ENCODE results near the gene CDPF1. TPM values are rescaled to one million over a fixed set of nuclear protein-coding genes. Genes with fewer than 3 reads are reported as not detected.

The CDPF1 gene, protein sequence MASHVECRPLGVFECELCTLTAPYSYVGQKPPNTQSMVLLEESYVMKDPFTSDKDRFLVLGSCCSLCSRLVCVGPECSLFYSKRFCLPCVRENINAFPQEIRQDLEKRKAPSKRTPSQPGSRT
- total RNA-seq, result 10 to 100 TPM in 1 of 2 experiments, 1 to 10 TPM in 1; 9.5 to 11.2 TPM

DNA sequence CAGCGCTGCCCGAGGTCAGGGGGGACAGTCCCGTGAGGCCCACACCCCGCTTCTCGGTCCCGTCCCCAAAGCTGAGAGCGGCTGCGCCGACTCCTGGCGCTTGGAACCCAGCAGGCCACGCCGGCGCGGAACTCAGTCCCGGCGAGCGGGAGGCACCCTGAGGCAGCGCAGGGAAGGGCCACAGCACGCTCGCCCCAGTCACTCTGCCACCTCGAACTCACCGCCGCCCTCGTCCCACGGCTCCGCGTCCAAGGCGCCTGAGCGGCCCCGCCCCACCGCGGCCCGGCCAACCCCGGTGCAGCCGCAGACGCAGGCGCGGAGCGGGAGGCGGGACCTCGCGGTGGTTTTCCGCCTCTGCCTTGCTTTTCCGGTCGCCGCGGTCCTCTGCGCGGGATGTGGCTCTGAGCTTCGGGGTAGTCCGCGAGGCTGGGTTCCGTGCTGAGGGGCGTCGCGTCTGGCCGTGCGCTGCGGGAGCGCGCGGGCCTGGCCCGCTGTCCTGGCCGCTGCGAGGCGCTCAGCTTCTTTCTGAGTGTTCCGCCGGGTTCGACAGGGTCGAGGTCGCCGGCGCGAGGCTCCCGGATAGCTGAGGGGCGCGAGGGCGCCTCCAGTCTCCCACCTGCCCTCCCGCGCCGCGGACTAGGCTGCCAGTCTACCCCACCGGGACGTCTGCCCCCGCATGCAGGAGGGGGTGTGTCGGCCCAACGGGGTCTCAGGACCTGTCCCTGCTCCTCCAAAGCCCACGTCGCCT, at the start of gene CDPF1:
Gene CDPF1, minus strand, starts transcription at position 259 of the 748 bp plus-strand sequence. CDS start 2,009 bp downstream, outside the sequence.
- CTCF ChIA-PET, result interaction anchor here (0.8 to 1.0 kb wide), 2 partner anchors 11 to 46 kb away, joined by 3 read pairs; no protein-coding TSS in a partner anchor
- POLR2A ChIA-PET, result interaction anchor here (0.6 to 0.9 kb wide), 3 partner anchors 10 to 85 kb away, joined by 3 to 4 read pairs (median 3); partner anchors contain the start of gene TRMU

DNA sequence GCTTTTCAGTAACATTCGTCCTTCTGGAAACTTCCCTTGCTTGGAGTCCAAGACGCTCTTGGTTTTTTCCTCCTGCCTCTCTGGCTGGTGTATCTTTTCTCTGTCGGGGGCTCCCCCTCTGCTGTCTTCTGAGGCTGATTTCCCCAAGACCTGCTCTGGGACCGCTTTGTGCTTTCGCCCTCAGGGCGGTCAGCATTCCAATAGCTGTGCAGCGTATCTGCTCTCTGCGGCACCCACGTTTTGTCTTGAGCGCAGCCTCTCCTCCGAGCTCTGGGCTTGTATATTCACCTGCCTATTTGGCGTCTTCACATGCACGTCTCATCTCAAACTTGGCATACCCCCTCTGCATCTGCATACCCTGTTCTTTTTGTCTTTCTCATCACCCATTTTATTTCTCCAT, 49.0 kb upstream of the CDPF1 start:
- POLR2A ChIA-PET, result no interaction called here
- CTCF ChIA-PET, result interaction anchor here (0.8 kb wide), 1 partner anchor 182 kb away, joined by 5 read pairs; no protein-coding TSS in a partner anchor

DNA sequence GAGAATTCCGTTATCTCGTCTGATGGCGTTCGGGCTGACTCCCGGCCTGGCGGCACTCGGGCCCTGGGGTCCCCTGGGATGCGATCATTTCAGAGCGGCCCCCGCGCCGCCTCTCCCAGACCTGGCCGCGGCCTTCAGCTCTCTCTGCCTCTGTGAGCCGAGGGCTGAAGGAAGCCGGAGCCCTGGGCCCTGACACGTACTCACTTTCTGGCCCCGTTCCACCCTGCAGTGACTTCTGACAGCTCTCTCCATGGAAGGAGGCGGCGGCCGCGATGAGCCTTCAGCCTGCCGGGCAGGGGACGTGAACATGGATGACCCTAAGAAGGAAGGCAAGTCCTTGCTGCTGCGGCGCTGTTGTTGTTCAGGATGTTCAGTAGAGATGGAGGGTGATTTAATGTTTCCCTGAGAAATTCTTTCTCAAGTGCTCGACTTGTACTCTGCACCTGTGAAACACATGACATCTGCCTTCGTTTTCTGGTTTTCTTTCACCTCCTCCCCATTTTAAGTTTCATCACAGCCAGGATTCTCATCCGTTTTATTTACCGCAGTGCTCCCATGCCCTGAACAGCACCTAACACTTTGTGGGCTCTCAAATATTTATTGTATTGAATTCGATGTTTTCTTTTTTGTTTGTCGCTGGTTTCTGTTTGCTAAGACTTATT, 47.2 kb upstream of the CDPF1 start:
- POLR2A ChIA-PET, result interaction anchor here (0.9 to 1.2 kb wide), 2 partner anchors 131 to 180 kb away, joined by 3 read pairs; no protein-coding TSS in a partner anchor

DNA sequence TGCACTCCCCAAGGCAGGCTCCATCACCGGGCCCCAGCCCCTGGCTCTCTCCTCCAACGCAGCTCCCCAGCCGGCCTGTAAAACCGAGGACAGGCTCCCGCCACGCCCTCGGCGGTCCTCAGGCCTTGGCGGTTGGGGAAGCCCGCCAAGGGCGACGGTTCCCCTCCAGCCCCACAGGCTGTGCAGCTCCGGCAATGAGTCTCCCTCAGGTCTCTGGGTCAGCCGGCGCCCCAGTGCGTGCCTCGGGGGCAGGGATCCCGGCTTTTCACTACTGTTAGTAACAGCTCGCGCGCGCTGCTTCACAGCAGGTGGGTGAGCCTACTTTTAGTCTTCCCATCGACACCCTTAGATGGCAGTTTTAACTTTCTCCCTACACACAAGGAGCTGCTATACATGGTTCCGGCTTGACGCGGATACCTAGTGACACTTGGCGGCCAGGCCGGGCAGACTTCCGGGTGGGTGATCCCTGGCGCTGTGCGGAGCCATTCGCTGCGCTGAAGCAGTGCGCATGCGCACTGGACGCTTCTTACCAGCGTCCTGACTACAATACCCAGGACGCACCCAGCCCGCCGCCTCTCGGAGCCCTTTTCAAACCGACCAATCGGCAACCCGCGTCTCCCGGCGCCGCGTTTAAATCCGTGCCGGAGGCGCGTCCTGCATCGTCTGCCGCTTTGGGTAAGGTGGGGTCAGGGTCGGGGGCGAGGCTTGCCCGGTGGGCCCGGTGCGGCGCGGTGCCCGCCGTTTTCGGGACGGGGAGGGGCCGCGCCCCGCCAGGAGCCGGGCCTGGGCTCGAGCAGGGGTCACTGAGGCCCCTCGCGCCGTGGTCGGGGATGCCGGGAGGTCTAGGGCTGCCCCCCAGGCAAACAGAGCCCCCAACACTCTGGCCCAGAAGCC, 46.4 kb upstream of the CDPF1 start, which contains the start of gene GTSE1:
Gene GTSE1, plus strand, starts transcription at position 614 of the 894 bp plus-strand sequence. CDS start 531 bp downstream, outside the sequence.
- ChIA-PET CTCF (interaction anchor here (0.9 to 1.6 kb wide), 5 partner anchors 8 to 290 kb away, joined by 3 to 9 read pairs (median 4); partner anchors contain the start of gene CDPF1), POLR2A (interaction anchor here (0.6 to 2.4 kb wide), 10 partner anchors 10 to 179 kb away, joined by 3 to 8 read pairs (median 3); partner anchors contain the start of genes CDPF1 and TRMU)

More for the DNA sequence above, 47.2 kb upstream of the CDPF1 start:
- CTCF ChIA-PET, result no interaction called here

DNA sequence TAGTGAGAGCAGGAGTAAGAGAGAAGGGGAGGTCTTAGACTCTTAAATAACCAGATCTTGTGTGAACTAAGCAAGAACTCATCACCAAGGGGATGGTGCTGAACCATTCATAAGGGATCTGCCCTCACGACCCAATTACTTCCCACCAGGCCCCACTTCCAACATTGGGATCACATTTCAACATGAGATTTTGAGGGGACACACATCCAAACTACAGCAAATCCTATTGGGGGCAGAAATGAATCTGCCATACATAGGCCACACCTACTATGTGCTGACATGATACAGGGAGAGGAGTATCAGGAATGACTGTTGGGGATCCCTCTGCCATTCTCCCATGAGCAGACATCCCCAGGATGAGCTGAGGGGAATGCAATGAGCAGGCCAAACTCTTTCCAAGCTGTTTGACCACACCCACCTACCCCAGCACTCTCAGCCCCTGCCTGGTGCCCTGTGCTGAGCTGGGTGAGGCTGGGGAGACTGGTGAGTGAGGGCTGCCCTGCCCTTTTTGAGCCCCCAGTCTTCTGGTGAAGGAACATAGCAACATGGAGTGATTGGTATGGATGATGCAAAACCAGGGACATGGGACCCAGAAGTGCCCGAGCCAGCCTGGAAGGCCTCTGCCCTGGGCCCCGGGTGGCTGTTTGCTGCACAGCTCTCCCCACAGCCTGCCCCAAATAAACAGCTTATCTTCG, 45.3 kb upstream of the CDPF1 start:
- ChIA-PET POLR2A (interaction anchor here (0.6 to 2.4 kb wide), 4 partner anchors 9 to 46 kb away, joined by 3 to 8 read pairs (median 3); partner anchors contain the start of genes CDPF1 and TRMU), CTCF (interaction anchor here (0.9 to 1.6 kb wide), 5 partner anchors 9 to 289 kb away, joined by 3 to 9 read pairs (median 4); partner anchors contain the start of gene CDPF1)

DNA sequence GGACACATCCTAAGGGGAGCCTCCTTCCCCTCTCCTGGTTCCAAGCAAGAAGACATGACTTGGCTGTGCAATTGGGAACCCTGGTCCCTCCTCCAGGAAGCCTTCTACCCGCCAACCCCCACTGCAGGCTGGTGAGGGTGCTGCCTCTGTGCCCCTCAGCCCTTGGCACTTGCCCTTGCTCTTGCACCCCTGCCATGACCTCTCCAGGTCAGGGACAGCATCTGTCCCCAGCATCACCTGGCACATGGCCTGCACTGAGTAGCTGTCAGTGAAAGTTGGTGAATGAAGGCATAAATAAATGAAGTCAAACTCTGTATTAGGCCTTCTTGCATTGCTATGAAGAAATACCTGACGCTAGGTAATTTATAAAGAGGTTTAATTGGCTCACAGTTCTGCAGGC, 44.7 kb upstream of the CDPF1 start:
- ChIA-PET POLR2A (interaction anchor here (2.4 kb wide), 1 partner anchor 41 kb away, joined by 8 read pairs; the partner anchor contains the start of gene TRMU), CTCF (no interaction called here)

DNA sequence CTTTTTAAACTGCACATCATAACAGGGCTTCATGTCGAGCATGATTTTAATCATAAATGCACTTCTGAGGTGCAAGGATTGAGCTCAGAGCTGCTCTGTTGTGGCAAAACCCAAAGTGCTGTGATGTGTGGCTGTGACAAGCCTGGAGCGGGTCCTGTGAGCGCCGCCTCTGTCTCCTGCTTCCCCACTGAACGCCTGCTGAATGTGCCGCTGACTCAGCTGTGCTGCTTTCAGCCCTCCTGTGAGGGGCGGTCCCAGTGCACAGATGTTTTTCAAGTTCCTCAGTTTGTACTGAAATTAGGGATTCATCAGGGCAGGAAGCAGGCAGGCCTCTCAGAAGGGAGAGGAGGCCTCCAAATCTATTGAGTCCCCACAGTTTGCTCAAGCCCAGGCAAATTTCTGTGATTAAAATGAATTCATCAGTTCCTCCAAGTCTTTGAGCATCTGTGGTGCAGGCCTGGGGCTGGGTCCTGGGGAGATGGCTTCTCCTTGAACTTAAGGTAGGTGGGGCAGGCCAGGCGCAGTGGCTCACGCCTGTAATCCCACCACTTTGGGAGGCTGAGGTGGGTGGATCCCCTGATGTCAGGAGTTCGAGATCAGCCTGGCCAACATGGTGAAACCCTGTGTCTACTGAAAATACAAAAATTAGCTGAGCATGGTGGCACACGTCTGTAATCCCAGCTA, 43.6 kb upstream of the CDPF1 start:
- ChIA-PET CTCF (no interaction called here), POLR2A (interaction anchor here (0.7 kb wide), 1 partner anchor 12 kb away, joined by 5 read pairs; no protein-coding TSS in a partner anchor)

DNA sequence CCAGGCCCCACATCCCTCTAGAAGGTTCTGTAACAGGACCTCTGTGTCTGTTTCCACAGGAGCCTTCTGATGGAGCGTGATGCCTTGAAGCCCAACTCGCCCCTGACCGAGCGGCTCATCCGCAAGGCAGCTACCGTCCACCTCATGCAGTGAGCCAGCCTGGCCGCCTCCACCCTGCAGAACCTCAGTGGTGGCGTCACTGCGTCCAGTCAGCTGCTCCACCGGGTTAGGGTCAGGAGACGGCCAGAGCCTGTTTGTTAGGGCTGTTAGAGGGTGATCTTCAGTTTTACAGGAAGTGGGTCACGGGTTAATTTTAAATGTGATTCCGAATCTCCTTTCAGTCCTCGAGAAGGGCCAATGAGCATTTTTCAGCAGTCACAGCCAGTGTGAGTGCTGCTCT, 42.6 kb upstream of the CDPF1 start:
- ChIA-PET CTCF (no interaction called here), POLR2A (no interaction called here)

DNA sequence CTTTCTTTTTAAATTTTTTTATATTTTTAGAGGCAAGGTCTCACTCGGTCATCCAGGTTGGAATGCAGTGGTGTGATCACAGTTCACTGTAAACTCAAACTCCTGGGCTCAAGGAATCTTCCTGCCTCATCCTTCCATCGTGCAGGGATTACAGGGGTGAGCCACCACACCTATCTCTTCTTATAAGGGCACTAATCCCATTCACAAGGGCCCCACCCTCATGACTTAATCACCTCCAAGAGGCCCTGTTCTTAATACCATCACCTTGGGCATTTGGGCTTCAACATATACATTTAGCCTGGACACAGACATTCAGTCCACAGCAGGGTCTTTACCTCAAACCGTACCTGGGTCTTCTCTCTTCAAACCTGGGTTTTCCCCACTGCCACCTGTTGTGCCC, 42.1 kb upstream of the CDPF1 start:
- CTCF ChIA-PET, result no interaction called here

DNA sequence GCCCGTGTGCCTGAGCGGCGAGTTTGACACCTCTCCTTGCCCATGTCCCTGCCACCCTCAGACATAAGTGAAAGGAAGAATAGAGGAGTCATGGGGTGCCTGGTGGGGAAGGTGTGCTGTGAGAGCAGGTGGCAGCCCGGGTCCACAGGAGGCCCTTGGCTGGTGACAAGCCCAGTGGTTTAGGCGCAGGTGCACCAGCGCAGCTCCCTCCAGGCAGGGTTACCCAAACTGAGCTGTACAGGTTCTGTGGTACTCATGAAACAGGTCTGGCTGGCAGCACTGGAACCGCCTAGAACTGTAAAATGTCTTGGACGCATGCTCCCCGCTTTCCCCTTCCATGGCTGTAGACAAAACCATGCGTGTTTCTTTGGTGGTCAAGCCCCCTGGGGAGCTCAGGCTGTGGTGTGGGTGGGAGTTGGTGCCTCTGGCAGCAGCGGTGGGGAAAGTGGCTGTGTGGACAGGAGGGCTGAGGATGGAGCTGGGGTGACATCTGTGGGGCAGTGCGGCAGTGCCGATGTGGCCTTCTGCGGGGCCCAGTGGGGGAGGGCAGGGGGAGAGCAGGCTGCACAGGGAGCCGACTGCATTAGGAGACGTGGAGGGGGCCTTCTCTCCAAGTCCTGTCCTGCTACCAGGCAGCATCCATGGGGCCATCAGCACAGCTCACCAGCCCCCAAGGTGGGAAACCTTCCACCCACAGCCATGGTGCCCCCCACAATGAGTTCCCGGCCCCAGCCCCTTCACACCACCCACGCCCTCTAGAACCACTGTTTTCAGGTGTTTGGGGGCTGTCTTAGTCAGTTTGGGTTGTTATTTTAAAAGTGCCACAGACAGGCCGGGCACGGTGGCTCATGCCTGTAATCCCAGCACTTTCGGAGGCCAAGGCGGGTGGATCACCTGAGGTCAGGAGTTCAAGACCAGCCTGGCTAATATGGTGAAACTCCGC, 41.0 kb upstream of the CDPF1 start:
- CTCF ChIA-PET, result interaction anchor here (0.7 kb wide), 1 partner anchor 251 kb away, joined by 3 read pairs; no protein-coding TSS in a partner anchor
- POLR2A ChIA-PET, result no interaction called here

More for the DNA sequence above, 42.1 kb upstream of the CDPF1 start:
- POLR2A ChIA-PET, result no interaction called here

DNA sequence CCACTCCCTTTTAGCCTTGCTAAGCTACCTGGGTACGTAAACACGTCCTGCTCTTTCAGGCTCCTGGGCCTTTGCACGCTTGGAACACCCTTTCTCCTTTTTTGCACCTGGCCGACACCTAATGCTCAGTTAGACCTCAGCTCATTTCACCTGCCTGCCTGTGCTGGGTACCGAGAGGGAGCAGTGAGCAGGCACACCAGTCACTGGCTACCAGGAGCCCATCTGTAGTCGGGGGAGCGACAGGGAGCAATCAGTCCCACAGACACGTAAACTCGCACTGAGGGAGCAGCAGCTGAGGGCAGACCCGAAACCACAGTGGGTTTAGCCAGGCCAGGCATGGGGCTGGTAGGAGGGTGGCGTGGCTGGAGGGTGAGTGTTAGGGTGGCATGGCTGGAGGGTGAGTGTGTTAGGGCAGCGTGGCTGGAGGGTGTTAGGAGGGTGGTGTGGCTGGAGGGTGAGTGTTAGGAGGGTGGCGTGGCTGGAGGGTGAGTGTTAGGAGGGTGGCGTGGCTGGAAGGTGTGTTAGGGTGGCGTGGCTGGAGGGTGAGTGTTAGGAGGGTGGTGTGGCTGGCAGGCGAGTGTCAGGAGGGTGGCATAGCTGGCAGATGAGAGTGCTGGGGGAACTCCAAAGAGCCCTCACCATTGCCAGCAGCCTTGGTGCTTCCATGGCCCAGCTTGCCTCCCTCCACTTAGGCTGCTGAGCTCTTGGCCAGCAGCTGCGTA, 40.2 kb upstream of the CDPF1 start:
- ChIA-PET POLR2A (interaction anchor here (0.6 kb wide), 1 partner anchor 1494 kb away, joined by 9 read pairs; no protein-coding TSS in a partner anchor), CTCF (no interaction called here)

DNA sequence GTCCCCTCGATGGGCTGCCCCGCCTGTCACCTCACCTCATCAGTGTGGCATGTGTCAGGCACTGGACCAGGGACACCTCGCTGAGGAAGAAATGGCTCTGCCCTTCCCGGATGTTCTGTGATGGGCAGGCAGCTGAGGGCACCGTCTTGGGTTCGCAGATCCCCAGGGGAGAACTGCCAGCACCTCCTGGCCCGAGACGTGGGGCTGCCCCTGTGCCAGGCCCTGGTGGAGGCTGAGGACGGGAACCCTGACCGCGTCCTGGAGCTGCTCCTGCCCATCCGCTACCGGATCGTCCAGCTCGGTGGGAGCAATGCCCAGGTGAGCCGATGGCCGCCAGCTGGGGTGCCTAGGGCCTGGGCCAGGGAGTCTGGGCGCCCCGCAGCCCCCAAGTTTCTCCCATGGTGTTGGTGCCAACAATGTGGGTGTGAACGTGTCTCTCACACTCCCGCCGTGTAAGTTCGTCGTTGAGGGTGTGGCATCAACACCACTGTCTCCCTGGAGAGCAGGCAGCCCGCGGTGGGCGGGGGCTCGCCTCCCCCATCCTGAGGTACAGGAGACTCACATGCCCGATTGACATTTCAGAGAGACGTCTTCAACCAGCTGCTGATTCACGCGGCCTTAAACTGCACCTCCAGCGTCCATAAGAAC, 39.3 kb upstream of the CDPF1 start:
- ChIA-PET CTCF (interaction anchor here (0.8 to 1.4 kb wide), 3 partner anchors 12 to 172 kb away, joined by 3 to 4 read pairs (median 4); no protein-coding TSS in a partner anchor), POLR2A (no interaction called here)

DNA sequence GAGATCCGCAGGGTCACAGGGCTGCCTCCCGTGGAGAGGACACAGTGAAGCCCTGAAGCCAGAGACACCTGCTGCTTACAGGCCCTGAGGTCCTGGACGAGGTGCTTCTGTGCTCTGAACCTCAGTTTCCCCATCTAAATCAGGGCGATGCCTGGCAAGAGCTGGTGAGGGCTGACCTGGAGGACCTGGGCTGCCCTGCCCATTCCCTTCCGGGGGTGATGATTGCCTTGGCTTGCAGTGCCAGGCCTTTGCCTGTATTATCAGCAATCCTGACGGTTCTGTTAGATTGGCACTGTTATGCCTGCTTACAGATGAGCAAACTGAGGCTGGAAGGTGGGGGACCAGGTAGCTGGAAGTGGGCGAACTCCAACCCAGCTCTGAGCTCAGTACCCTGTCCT, 38.8 kb upstream of the CDPF1 start:
- CTCF ChIA-PET, result interaction anchor here (0.6 to 1.4 kb wide), 4 partner anchors 11 to 172 kb away, joined by 3 to 4 read pairs (median 4); no protein-coding TSS in a partner anchor

DNA sequence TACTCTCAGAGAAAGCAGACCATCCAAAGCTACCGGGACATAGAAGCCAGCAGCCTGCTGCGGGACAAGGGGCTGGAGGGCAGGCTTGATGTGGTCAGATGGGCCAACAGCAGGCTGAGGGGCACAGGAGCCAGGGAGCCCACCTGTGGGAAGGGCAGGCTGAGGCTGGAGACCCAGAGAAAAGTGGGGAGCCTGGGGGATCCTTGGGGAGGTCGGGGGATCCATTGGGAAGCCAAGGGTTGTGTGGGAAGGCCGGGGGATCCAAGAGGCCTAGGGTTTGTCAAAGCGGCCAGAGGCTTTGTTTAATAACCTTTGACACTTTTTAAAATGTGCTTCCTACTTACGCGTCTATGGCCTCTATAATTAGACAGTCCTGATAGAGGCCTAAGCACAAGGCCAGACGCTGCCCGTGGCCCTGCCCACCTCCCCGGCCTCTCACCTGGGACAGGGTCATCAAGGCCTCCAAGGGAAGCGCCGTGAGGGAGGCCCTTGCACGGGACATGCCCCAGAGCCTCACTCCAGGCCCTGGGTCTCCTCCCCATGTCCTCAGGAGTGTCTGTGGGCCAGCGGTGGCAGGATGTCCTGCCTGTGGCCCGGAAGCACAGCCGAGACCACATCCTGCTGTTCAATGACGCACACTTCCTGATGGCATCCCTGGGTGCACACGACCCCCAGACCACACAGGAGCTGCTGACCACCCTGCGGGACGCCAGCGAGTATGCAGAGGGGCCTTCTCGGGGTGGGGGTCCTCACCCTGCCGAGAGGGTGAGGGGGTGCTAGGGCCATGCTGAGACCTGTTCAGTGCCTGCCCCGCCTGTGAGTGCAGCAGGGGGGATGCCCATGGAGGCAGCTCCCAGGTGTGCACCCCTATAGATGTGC, 38.0 kb upstream of the CDPF1 start:
- ChIA-PET POLR2A (interaction anchor here (0.5 to 1.1 kb wide), 2 partner anchors 21 to 1007 kb away, joined by 3 to 5 read pairs; partner anchors contain the start of gene TTC38), CTCF (interaction anchor here (0.6 to 1.4 kb wide), 4 partner anchors 10 to 171 kb away, joined by 3 to 4 read pairs (median 4); no protein-coding TSS in a partner anchor)

More for the DNA sequence above, 38.8 kb upstream of the CDPF1 start:
- POLR2A ChIA-PET, result interaction anchor here (0.5 kb wide), 1 partner anchor 1008 kb away, joined by 3 read pairs; no protein-coding TSS in a partner anchor

All from activated CD8-positive, alpha-beta memory T cell treated with anti-CD3 and anti-CD28 coated beads for 36 hours (primary cell).